Hepatocyte (in vitro differentiated cells): Measurements from ENCODE around the gene DYSF. TPM values are rescaled to one million over a fixed set of nuclear protein-coding genes. Genes with fewer than 3 reads are reported as not detected.

Source experiments
- DNase-seq: peaks from one replicate; pipeline ENCODE4 v3.0.0-alpha.2; 2016; ENCODE audit warnings: low spot score
- H2AFZ ChIP-seq: fragments of 200-600 bp; sonication (generic); 2 replicates; pipeline ENCODE4 v1.6.0; 2016; ENCODE audit warnings: antibody characterized with exemption, mild to moderate bottlenecking
- H3K27ac ChIP-seq: fragments of 200-600 bp; sonication (generic); 2 replicates; pipeline ENCODE4 v1.5.1; 2016; ENCODE audit warnings: mild to moderate bottlenecking
- H3K27me3 ChIP-seq: fragments of 200-600 bp; sonication (generic); 2 replicates; pipeline ENCODE4 v1.6.1; 2016
- H3K36me3 ChIP-seq: fragments of 200-600 bp; sonication (generic); replicated peaks from 2 replicates; pipeline ENCODE4 v1.5.1; 2016; ENCODE audit warnings: low read depth; ENCODE audit not compliant: insufficient read depth
- H3K4me1 ChIP-seq: fragments of 200-600 bp; sonication (generic); 2 replicates; pipeline ENCODE4 v1.5.1; 2016; ENCODE audit warnings: mild to moderate bottlenecking, moderate library complexity; ENCODE audit not compliant: insufficient read depth
- H3K4me2 ChIP-seq: fragments of 200-600 bp; sonication (generic); 2 replicates; pipeline ENCODE4 v1.6.0; 2016
- H3K4me3 ChIP-seq: fragments of 200-600 bp; sonication (generic); 2 replicates; pipeline ENCODE4 v1.5.1; 2016; ENCODE audit warnings: mild to moderate bottlenecking
- H3K79me2 ChIP-seq: fragments of 200-600 bp; sonication (generic); 2 replicates; pipeline ENCODE4 v1.6.0; 2017; ENCODE audit warnings: mild to moderate bottlenecking
- H3K9me2 ChIP-seq: fragments of 200-600 bp; sonication (generic); replicated peaks from 2 replicates; pipeline ENCODE4 v1.6.0; 2017; ENCODE audit warnings: mild to moderate bottlenecking; ENCODE audit not compliant: insufficient read depth
- H3K9me3 ChIP-seq: fragments of 200-600 bp; sonication (generic); 2 replicates; pipeline ENCODE4 v1.5.1; 2016; ENCODE audit warnings: low read depth, mild to moderate bottlenecking
- H4K20me1 ChIP-seq: fragments of 200-600 bp; sonication (generic); 2 replicates; pipeline ENCODE4 v1.6.0; 2016; ENCODE audit warnings: mild to moderate bottlenecking; ENCODE audit not compliant: insufficient read depth, poor library complexity, severe bottlenecking
- CTCF ChIP-seq: fragments of 200-600 bp; sonication (generic); IDR thresholded peaks from 2 replicates; pipeline ENCODE4 v1.5.1; 2016; ENCODE audit warnings: antibody characterized with exemption, mild to moderate bottlenecking; ENCODE audit not compliant: poor library complexity
- EZH2 ChIP-seq: fragments of 200-600 bp; sonication (generic); IDR thresholded peaks from 2 replicates; pipeline ENCODE4 v1.6.1; 2016; ENCODE audit warnings: antibody characterized with exemption, mild to moderate bottlenecking, borderline replicate concordance
- EZH2phosphoT487 ChIP-seq: fragments of 200-600 bp; sonication (generic); IDR thresholded peaks from one replicate; pipeline ENCODE4 v1.6.1; 2018; ENCODE audit warnings: antibody characterized with exemption, mild to moderate bottlenecking, low read depth, moderate library complexity; ENCODE audit not compliant: unreplicated experiment, severe bottlenecking
- WGBS: methylation state at CpG from one replicate; pipeline ENCODE4 v1.1.6; 2016; ENCODE audit warnings: low lambda C conversion rate; ENCODE audit errors: missing lambda C conversion rate; 5-methylcytosine and 5-hydroxymethylcytosine counted together
- polyA plus RNA-seq: library from polyadenylated mRNA; unstranded; fragments of >200 nt; fragmentation: Nextera tagmentation; extraction: Ambion mirVana; gene quantifications from 2 replicates; pipeline ENCODE4 v1.2.1, GENCODE V29; 2016
- total RNA-seq: library from RNA; depleted of rRNA; stranded (reverse); fragments of >200 nt; gene quantifications from 2 replicates; pipeline ENCODE4 v1.2.3, GENCODE V29; 2014

Gene DYSF
- total and polyA plus RNA-seq, 2 experiments from 2014 or later = 0.25 to 0.90 TPM

GRCh38 chr2:71534826-71535225 is 81.5 kb downstream of the DYSF start:
- Histone ChIP-seq H3K79me2 (no peaks in the 10 kb centered on the region), H4K20me1 (no peaks in the 10 kb centered on the region), H3K9me2 (no peaks in the 10 kb centered on the region), H3K4me2 (no peak overlapping the region), H3K9me3 (no peaks in the 10 kb centered on the region), H3K36me3 (no peaks in the 10 kb centered on the region), H3K27ac (no peak overlapping the region), H3K4me3 (no peak overlapping the region), H2AFZ (no peak overlapping the region), H3K4me1 (no peaks in the 10 kb centered on the region), H3K27me3 (no peaks in the 10 kb centered on the region)
- TF ChIP-seq EZH2 (no peak), CTCF (no peak), EZH2phosphoT487 (no peak)
- 93% methylated on average over 4 of the region's 4 CpGs for WGBS
- no peak for DNase-seq

- no peak for TF ChIP-seq CTCF
- no peak for TF ChIP-seq EZH2phosphoT487
- no peak for TF ChIP-seq EZH2
- Histone ChIP-seq H2AFZ (no peak overlapping the region), H3K4me3 (no peak overlapping the region), H3K79me2 (no peaks in the 10 kb centered on the region), H3K4me1 (no peaks in the 10 kb centered on the region), H3K9me2 (no peaks in the 10 kb centered on the region), H3K36me3 (no peaks in the 10 kb centered on the region), H4K20me1 (no peaks in the 10 kb centered on the region), H3K9me3 (no peaks in the 10 kb centered on the region), H3K4me2 (no peak overlapping the region), H3K27ac (no peak overlapping the region), H3K27me3 (no peaks in the 10 kb centered on the region)
- WGBS = 92% methylated on average over 7 of the region's 7 CpGs
- DNase-seq = no peak
These were observed 82.2 kb downstream of the DYSF start for GRCh38 chr2:71535526-71535925.

- 88% methylated on average over 18 of the region's 18 CpGs for WGBS
- H2AFZ ChIP-seq = no peak overlapping the region
- no peak overlapping the region for H3K4me3 ChIP-seq
- H3K9me2 ChIP-seq = no peaks in the 10 kb centered on the region
- H3K9me3 ChIP-seq = no peaks in the 10 kb centered on the region
- TF ChIP-seq EZH2phosphoT487 (no peak), EZH2 (no peak), CTCF (no peak)
- no peaks in the 10 kb centered on the region for H4K20me1 ChIP-seq
- no peaks in the 10 kb centered on the region for H3K4me1 ChIP-seq
- no peak overlapping the region for H3K4me2 ChIP-seq
- H3K27ac ChIP-seq = no peak overlapping the region
- no peaks in the 10 kb centered on the region for H3K27me3 ChIP-seq
- no peaks in the 10 kb centered on the region for H3K36me3 ChIP-seq
- no peak for DNase-seq
- no peaks in the 10 kb centered on the region for H3K79me2 ChIP-seq
These were observed 82.9 kb downstream of the DYSF start for GRCh38 chr2:71536226-71536671.

- no peak for DNase-seq
These were observed 84.9 kb downstream of the DYSF start for GRCh38 chr2:71538241-71538640.

More at GRCh38 chr2:71538241-71538640, 84.9 kb downstream of the DYSF start:
- H3K36me3 ChIP-seq = no peaks in the 10 kb centered on the region
- WGBS = 96% methylated on average over 3 of the region's 3 CpGs
- H3K4me3 ChIP-seq = no peak overlapping the region
- H3K79me2 ChIP-seq = no peaks in the 10 kb centered on the region
- H3K9me3 ChIP-seq = no peaks in the 10 kb centered on the region
- H3K9me2 ChIP-seq = no peaks in the 10 kb centered on the region
- no peak overlapping the region for H3K27ac ChIP-seq
- H2AFZ ChIP-seq = no peak overlapping the region
- no peaks in the 10 kb centered on the region for H4K20me1 ChIP-seq
- no peak overlapping the region for H3K4me2 ChIP-seq
- no peaks in the 10 kb centered on the region for H3K4me1 ChIP-seq
- TF ChIP-seq EZH2 (no peak), CTCF (no peak), EZH2phosphoT487 (no peak)
- H3K27me3 ChIP-seq = no peaks in the 10 kb centered on the region
